SK-N-SH (cell line): Measurements from ENCODE around the gene BNIP3. TPM values are rescaled to one million over a fixed set of nuclear protein-coding genes. Genes with fewer than 3 reads are reported as not detected.

ENCODE experiments used
- CTCF ChIA-PET: fragments of 300-600, 350-600 bp; formaldehyde crosslinking; extraction: SDS; loops from one replicate; lab custom pipeline; 2021; lab: Yijun Ruan, JAX
- POLR2A ChIA-PET: fragments of 350-600 bp; sonication (Branson Sonifier 250); formaldehyde crosslinking; extraction: SDS; loops from one replicate; lab custom pipeline; 2020; ENCODE audit warnings: antibody characterized with exemption, inconsistent platforms; lab: Yijun Ruan, JAX
- DNase-seq: peaks from one replicate; pipeline ENCODE4 v3.0.0; 2012
- H2AFZ ChIP-seq: fragments of 200-600 bp; sonication (generic); 2 replicates; pipeline ENCODE4 v1.8.1; 2016; ENCODE audit warnings: antibody characterized with exemption, mild to moderate bottlenecking, low read depth
- H3F3A ChIP-seq: fragments of 200-600 bp; sonication (generic); replicated peaks from 2 replicates; pipeline ENCODE3; 2016; ENCODE audit warnings: antibody characterized with exemption, mild to moderate bottlenecking; ENCODE audit not compliant: insufficient read depth
- H3K27ac ChIP-seq, 2 experiments: fragments of 200-500 bp in 1 of 2; fragments of 200-600 bp in 1 of 2; sonication (Bioruptor generic) in 1 of 2; sonication (generic), shearing (Covaris generic) in 1 of 2; 2 replicates each; pipeline versions ENCODE4 v1.5.1 to v1.6.1; 2014 to 2016; ENCODE audit warnings: low read depth in 2 of 2, inconsistent platforms in 1 of 2, low read length in 1 of 2, mild to moderate bottlenecking in 1 of 2, mixed read lengths in 1 of 2
- H3K27me3 ChIP-seq: fragments of 200-600 bp; sonication (generic), shearing (Covaris generic); 2 replicates; pipeline ENCODE4 v1.6.1; 2016; ENCODE audit warnings: mixed run types; ENCODE audit not compliant: insufficient read depth
- H3K36me3 ChIP-seq, 2 experiments: fragments of 200-500 bp in 1 of 2; fragments of 200-600 bp in 1 of 2; sonication (Bioruptor generic) in 1 of 2; sonication (generic) in 1 of 2; replicated peaks in 1 of 2; 2 replicates each; pipeline versions ENCODE3 to v1.5.1; 2014 to 2016; ENCODE audit warnings: low read length in 1 of 2, mild to moderate bottlenecking in 1 of 2; ENCODE audit not compliant: insufficient read depth in 2 of 2, control insufficient read depth in 1 of 2
- H3K4me1 ChIP-seq, 2 experiments: fragments of 200-500 bp in 1 of 2; fragments of 200-600 bp in 1 of 2; sonication (Bioruptor generic) in 1 of 2; sonication (generic), shearing (Covaris generic) in 1 of 2; 2 replicates each; pipeline versions ENCODE4 v1.5.1 to v1.6.1; 2014 to 2016; ENCODE audit warnings: low read depth in 1 of 2, low read length in 1 of 2, mixed run types in 1 of 2; ENCODE audit not compliant: insufficient read depth in 2 of 2, control insufficient read depth in 1 of 2
- H3K4me2 ChIP-seq: fragments of 200-600 bp; sonication (generic), shearing (Covaris generic); 2 replicates; pipeline ENCODE4 v1.6.1; 2017; ENCODE audit warnings: mixed run types
- H3K4me3 ChIP-seq, 2 experiments: fragments of 200-500 bp in 1 of 2; fragments of 200-600 bp in 1 of 2; sonication (Bioruptor generic) in 1 of 2; sonication (generic), shearing (Covaris generic) in 1 of 2; 2 replicates each; pipeline versions ENCODE4 v1.5.1 to v1.8.1; 2014 to 2016; ENCODE audit warnings: low read depth in 2 of 2, inconsistent platforms in 1 of 2, low read length in 1 of 2, mild to moderate bottlenecking in 1 of 2, mixed read lengths in 1 of 2, moderate library complexity in 1 of 2
- H3K79me2 ChIP-seq: fragments of 200-600 bp; sonication (generic); 2 replicates; pipeline ENCODE4 v1.8.1; 2017; ENCODE audit warnings: mild to moderate bottlenecking; ENCODE audit not compliant: insufficient read depth
- H3K9ac ChIP-seq: fragments of 200-600 bp; sonication (generic); 2 replicates; pipeline ENCODE4 v1.6.1; 2017; ENCODE audit warnings: mixed run types
- H3K9me2 ChIP-seq: fragments of 200-600 bp; sonication (generic); 2 replicates; pipeline ENCODE4 v1.6.1; 2017; ENCODE audit warnings: mixed run types
- H3K9me3 ChIP-seq: fragments of 200-600 bp; sonication (generic); 2 replicates; pipeline ENCODE4 v1.6.1; 2017; ENCODE audit warnings: mixed run types, mild to moderate bottlenecking, moderate library complexity
- H4K20me1 ChIP-seq: fragments of 200-600 bp; sonication (generic); 2 replicates; pipeline ENCODE4 v1.6.1; 2017; ENCODE audit warnings: mild to moderate bottlenecking, mixed run types; ENCODE audit not compliant: insufficient read depth
- EZH2phosphoT487 ChIP-seq: fragments of 200-600 bp; sonication (generic); IDR thresholded peaks from 2 replicates; pipeline ENCODE4 v1.6.1; 2017; ENCODE audit warnings: low read depth, mixed run types, mild to moderate bottlenecking, antibody characterized with exemption, moderate library complexity, borderline replicate concordance
- FOXM1 ChIP-seq: IDR thresholded peaks from 2 replicates; pipeline ENCODE4 v1.4.0; 2012; ENCODE audit warnings: low read depth, mild to moderate bottlenecking
- GABPA ChIP-seq: IDR thresholded peaks from 2 replicates; pipeline ENCODE4 v1.4.0; 2012; ENCODE audit warnings: low read depth, mild to moderate bottlenecking
- JUND ChIP-seq: IDR thresholded peaks from 2 replicates; pipeline ENCODE4 v1.4.0; 2012
- MAX ChIP-seq: IDR thresholded peaks from 2 replicates; pipeline ENCODE4 v1.4.0; 2012; ENCODE audit warnings: low read depth
- MEF2A ChIP-seq: IDR thresholded peaks from 2 replicates; pipeline ENCODE4 v1.4.0; 2012; ENCODE audit warnings: low read depth, borderline replicate concordance
- NRF1 ChIP-seq: IDR thresholded peaks from 2 replicates; pipeline ENCODE4 v1.6.1; 2012; ENCODE audit warnings: low read depth, mild to moderate bottlenecking, low read length
- RAD21 ChIP-seq: IDR thresholded peaks from 2 replicates; pipeline ENCODE4 v1.6.1; 2012; ENCODE audit warnings: mild to moderate bottlenecking, low read length
- RCOR1 ChIP-seq: fragments of 150-350 bp; IDR thresholded peaks from 2 replicates; pipeline ENCODE4 v1.6.1; 2017; ENCODE audit warnings: antibody characterized with exemption, low read length
- REST ChIP-seq: IDR thresholded peaks from 2 replicates; pipeline ENCODE4 v1.6.1; 2012; ENCODE audit warnings: mild to moderate bottlenecking, low read depth, low read length, moderate library complexity
- RFX5 ChIP-seq: IDR thresholded peaks from 2 replicates; pipeline ENCODE4 v1.6.1; 2012; ENCODE audit warnings: mild to moderate bottlenecking, improper control_type of control experiment, low read length
- RXRA ChIP-seq: IDR thresholded peaks from 2 replicates; pipeline ENCODE4 v1.4.0; 2012; ENCODE audit warnings: low read depth, mild to moderate bottlenecking, borderline replicate concordance
- SIN3A ChIP-seq: IDR thresholded peaks from 2 replicates; pipeline ENCODE4 v1.6.1; 2012; ENCODE audit warnings: low read depth, mild to moderate bottlenecking, low read length, moderate library complexity, borderline replicate concordance
- SMC3 ChIP-seq: IDR thresholded peaks from 2 replicates; pipeline ENCODE4 v1.6.1; 2012; ENCODE audit warnings: low read depth, low read length, improper control_type of control experiment
- TCF12 ChIP-seq: IDR thresholded peaks from 2 replicates; pipeline ENCODE4 v1.4.0; 2012
- TEAD4 ChIP-seq: IDR thresholded peaks from 2 replicates; pipeline ENCODE4 v1.4.0; 2012; ENCODE audit warnings: mild to moderate bottlenecking, borderline replicate concordance; ENCODE audit not compliant: insufficient read depth
- YY1 ChIP-seq: IDR thresholded peaks from 2 replicates; pipeline ENCODE4 v1.4.0; 2012; ENCODE audit warnings: low read depth, mild to moderate bottlenecking
- WGBS: methylation state at CpG from one replicate; pipeline ENCODE4 v1.1.6; 2017; ENCODE audit warnings: low lambda C conversion rate; 5-methylcytosine and 5-hydroxymethylcytosine counted together
- polyA plus RNA-seq, 3 experiments: library from polyadenylated mRNA; depleted of rRNA; stranded (reverse); fragments of >200 nt; gene quantifications; 2 replicates each; pipeline ENCODE4 v1.2.3, GENCODE V29; 2012
- TF ChIP-seq, protein P1 (sequence below): IDR thresholded peaks from 2 replicates; pipeline ENCODE4; 2012

The BNIP3 gene
- polyA plus RNA-seq, 1 of the 3 experiments (the other 2 are of a cell fraction), result 40.3 TPM

- CTCF ChIA-PET, result interaction anchor here (0.9 to 1.2 kb wide), 2 partner anchors 134 kb away, joined by 3 to 5 read pairs; no protein-coding TSS in a partner anchor
- 52% methylated on average over 4 of the region's 7 CpGs for WGBS
Measured at GRCh38 chr10:132019366-132019765, 37.6 kb upstream of the BNIP3 start.

GRCh38 chr10:132018446-132018845, 36.7 kb upstream of the BNIP3 start:
- H3F3A ChIP-seq, result no peaks in the 10 kb centered on the region
- H3K4me2 ChIP-seq, result no peak overlapping the region
- no peaks in the 10 kb centered on the region for H3K9me3 ChIP-seq
- no peak for TF ChIP-seq JUND
- TF ChIP-seq TEAD4, result no peak
- no peak for TF ChIP-seq EZH2phosphoT487
- TF ChIP-seq REST, result no peak
- no peak for TF ChIP-seq RCOR1
- no peak for TF ChIP-seq GABPA
- no peak for TF ChIP-seq FOXM1
- no peak for TF ChIP-seq MAX
- TF ChIP-seq MEF2A, result no peak
- H3K4me3 ChIP-seq, result no peak overlapping the region
- no peak overlapping the region for H3K27ac ChIP-seq
- no peaks in the 10 kb centered on the region for H3K27me3 ChIP-seq
- no peaks in the 10 kb centered on the region for H3K36me3 ChIP-seq
- CTCF ChIA-PET, result interaction anchor here (0.7 to 1.2 kb wide), 3 partner anchors 124 to 144 kb away, joined by 4 to 5 read pairs (median 4); no protein-coding TSS in a partner anchor
- POLR2A ChIA-PET, result no interaction called here
- H2AFZ ChIP-seq, result no peak overlapping the region
- H3K79me2 ChIP-seq, result no peaks in the 10 kb centered on the region
- no peak overlapping the region for H3K9ac ChIP-seq
- peaks cover 0 to 3% of the 10 kb centered on the region in 2 experiments; a peak in 1 of 4 replicates for H3K4me1 ChIP-seq
- no peaks in the 10 kb centered on the region for H4K20me1 ChIP-seq
- DNase-seq, result no peak
- no peaks in the 10 kb centered on the region for H3K9me2 ChIP-seq
- 59% methylated on average over 5 of the region's 5 CpGs for WGBS

More at GRCh38 chr10:132019366-132019765, 37.6 kb upstream of the BNIP3 start:
- Histone ChIP-seq H3K4me1 (peaks cover 0 to 5% of the 10 kb centered on the region in 2 experiments; a peak in 1 of 4 replicates), H3K4me3 (no peak overlapping the region), H3K9me2 (no peaks in the 10 kb centered on the region), H4K20me1 (no peaks in the 10 kb centered on the region), H3K4me2 (no peak overlapping the region), H2AFZ (no peak overlapping the region), H3K9me3 (no peaks in the 10 kb centered on the region), H3F3A (no peaks in the 10 kb centered on the region), H3K9ac (no peak overlapping the region), H3K36me3 (no peaks in the 10 kb centered on the region), H3K79me2 (no peaks in the 10 kb centered on the region), H3K27me3 (no peaks in the 10 kb centered on the region), H3K27ac (no peak overlapping the region)
- TF ChIP-seq, protein P1, sequence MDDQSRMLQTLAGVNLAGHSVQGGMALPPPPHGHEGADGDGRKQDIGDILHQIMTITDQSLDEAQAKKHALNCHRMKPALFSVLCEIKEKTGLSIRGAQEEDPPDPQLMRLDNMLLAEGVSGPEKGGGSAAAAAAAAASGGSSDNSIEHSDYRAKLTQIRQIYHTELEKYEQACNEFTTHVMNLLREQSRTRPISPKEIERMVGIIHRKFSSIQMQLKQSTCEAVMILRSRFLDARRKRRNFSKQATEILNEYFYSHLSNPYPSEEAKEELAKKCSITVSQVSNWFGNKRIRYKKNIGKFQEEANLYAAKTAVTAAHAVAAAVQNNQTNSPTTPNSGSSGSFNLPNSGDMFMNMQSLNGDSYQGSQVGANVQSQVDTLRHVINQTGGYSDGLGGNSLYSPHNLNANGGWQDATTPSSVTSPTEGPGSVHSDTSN, result no peak
- TF ChIP-seq RCOR1, result no peak
- no peak for TF ChIP-seq EZH2phosphoT487
- TF ChIP-seq TEAD4, result no peak
- TF ChIP-seq RXRA, result no peak
- no peak for TF ChIP-seq TCF12
- TF ChIP-seq NRF1, result no peak
- TF ChIP-seq SMC3, result no peak
- TF ChIP-seq RAD21, result no peak
- TF ChIP-seq SIN3A, result no peak
- TF ChIP-seq RFX5, result no peak
- no peak for TF ChIP-seq YY1
- DNase-seq, result no peak
- POLR2A ChIA-PET, result no interaction called here
